Stimulated activated CD4-positive, alpha-beta T cell treated with anti-CD3 and anti-CD28 coated beads, Interleukin-1b, Interleukin-23, amount 100 ng/mL, for 48 hours (primary cell): Measurements from ENCODE around the gene HOTAIR.
A peak's percentile ranks its signal among the peaks of the same experiment; 100 is the strongest.

Source experiments
- DNase-seq: peaks from one replicate; pipeline ENCODE4 v3.0.0-alpha.2; 2020

HOTAIR gene

DNA sequence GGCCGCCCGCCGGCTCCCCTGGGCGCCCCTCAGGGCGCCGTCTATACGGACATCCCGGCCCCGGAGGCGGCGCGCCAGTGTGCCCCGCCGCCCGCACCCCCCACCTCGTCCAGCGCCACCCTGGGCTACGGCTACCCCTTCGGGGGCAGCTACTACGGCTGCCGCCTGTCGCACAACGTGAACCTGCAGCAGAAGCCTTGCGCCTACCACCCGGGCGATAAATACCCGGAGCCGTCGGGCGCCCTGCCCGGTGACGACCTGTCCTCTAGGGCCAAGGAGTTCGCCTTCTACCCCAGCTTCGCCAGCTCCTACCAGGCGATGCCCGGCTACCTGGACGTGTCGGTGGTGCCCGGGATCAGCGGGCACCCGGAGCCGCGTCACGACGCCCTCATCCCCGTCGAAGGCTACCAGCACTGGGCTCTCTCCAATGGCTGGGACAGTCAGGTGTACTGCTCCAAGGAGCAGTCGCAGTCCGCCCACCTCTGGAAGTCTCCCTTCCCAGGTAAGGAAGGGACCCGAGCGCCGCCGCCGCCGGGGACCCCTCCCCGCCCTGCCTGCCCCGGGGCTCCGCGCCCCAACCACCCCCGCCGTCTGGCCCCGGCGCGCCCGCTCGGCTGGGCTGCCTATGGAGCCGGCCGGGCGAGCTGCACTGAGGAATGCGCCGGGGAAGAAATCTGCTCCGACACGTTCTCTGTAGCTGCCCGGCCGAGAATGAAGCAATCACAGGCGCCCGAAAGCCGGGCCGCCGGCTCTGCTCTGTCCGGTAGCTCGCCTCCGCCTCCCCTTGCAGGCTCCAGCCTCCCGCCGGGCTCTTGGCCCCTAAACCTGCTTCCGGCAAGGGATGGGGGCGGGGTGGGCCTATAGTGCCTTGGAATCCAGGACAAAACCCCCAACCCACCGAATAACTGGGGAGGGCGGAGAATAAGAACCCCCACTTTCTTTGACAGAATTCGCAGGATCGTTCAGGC is 35.3 kb downstream of the HOTAIR start:
- no peak for DNase-seq

DNA sequence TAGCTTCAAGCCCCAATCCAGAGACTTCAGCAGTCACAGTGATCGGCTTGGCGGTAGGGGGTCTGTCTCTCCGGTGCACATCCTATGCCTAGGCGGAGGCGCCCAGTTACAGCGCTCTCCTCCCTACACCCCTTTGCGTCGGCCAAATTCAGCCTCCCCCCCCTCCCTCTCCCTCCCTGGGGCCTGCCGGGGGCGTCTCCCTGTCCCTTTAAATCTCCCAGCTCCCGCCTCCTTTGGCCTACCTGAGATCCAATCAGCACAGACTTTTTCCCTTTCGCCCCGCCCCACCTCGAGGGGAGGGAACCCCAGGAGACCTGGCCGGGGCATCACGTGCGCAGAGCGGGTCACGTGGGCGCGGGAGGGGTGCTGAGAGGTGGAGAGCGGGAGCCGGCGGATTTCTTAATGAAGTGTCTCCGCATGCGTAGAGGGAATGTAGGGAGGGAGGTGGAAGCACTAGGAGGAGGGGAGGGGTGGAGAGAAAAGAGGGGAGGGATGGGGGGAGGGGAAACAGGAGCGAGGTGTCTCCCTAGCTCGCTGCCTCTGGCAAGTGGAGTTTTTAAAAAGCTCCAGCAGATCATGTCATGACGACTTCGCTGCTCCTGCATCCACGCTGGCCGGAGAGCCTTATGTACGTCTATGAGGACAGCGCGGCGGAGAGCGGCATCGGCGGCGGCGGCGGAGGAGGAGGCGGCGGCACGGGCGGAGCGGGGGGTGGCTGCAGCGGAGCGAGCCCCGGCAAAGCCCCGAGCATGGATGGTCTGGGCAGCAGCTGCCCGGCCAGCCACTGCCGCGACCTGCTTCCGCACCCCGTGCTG is 36.2 kb downstream of the HOTAIR start, which contains the start of gene HOXC13:
Gene HOXC13, plus strand, starts transcription at position 506 of the 815 bp plus-strand sequence. Its CDS starts 76 bp downstream, at position 582.
- DNase-seq, result peak; percentile 71

DNA sequence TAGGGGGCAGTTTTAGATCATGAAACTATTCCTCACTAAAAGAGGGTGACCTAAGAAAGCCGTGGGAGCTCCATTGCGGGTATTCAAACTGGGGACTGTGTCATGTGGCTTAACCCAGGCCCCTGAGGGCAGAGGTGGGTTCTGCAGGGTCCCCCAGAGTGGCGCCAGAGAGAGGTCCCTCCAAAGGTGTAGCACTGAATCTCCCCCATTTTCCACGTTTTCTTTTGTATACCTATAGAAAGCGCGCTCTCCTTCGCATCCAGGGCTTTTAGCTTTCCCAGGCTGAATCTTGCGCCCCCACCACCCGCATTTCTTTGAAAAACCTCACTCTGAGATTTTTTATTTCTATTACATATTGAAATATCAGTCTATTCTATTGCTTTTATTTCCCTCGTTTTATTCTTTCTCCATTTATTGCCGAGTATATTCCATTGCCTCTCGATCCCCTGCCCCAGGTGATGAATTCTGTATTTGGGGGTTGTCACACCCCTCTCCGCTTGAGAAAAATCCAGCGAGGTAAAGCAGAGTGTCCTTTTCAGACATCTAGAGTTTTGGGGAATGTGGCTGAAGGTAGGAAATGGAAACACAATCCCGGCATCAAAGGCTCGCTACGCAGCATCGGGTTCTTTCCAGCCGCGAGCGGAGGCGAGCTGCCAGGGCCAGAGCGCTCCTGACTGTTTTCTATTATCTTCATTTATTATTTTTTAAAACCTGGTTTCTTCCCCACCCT is 37.0 kb downstream of the HOTAIR start:
- no peak for DNase-seq

DNA sequence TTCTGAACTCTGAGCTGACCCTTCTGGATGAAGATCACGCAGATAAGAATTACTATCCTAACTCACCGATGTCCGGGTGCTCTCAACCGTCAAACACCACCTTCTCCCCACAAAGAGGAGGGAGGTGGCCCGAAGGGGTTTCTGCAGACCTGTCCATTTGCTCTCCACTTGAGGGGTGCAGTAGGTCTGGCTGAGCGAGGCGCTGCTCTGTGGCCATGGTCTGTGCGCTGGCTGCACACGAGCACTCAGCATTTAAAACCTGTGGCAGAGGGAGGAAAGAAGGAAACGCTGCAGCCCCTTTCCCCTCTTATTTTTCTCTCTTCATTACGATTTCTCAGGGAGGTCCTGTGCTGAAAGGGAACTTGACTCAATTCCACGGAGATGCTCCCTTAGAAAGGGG is 37.7 kb downstream of the HOTAIR start:
- no peak for DNase-seq

DNA sequence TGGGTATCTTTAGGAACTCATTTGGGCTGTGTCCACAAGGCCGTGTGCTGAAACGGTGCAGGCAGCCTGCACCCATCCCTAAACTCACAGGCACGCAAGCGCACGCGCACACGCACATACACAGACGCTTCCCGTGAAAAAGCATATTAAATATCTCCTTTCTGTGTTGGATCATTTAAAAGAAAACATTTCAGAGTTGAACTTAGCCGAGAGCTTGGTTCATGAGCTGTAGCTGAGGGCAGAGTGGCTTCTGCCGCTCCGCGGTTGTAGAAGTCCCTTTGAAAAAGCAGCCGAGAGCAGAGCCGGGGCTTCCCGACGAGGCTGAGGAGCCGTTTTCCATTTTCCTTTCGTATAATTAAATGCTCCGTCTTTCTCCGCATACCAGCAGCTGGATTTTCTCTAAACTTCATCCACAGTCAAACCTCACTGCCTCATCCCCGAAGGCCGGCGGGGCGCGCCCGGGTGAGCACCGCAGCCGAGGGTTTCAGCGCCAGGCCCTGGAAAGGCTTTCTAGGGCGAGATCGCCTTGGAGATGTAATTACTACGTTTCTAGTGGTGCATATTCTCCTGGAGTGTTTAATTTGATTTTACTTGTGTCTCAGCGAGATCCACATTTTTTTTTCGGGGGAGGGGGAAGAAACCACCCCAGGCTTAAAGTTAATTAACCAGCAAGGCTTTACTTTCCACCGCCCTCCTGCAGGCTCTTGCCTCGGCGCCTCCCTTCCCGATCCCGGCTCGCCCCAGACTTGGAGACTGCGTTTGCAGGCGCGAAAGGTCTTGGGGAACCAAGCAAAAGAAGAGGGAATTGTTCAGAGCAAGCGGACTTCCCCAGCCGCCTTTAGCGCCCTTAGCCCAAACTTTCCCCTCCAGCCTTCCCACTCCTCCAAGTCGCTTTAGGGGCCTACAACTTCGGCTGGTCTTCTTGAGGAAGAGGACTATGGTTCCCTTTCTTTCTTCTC is 39.1 kb downstream of the HOTAIR start:
- DNase-seq, result no peak

DNA sequence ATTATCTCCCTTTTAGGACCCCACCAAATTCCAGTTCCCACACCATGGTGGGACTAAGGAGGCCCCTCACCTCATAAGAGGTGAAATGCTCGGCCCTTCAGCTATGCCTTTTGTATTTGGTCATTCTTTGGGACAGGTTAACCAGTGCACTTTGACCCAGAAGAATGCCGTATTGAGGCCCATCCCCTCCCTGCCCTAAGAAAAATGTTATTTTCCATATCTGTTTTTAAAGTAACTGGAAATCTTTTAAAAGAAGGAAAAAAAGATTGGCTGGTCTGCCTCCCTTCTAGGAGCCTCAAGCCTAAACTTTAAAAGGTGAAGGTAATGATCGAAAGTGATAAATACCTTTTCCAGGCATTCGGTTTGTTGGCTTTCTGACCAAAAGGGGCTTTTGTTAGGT is 41.8 kb downstream of the HOTAIR start:
- DNase-seq, result no peak

DNA sequence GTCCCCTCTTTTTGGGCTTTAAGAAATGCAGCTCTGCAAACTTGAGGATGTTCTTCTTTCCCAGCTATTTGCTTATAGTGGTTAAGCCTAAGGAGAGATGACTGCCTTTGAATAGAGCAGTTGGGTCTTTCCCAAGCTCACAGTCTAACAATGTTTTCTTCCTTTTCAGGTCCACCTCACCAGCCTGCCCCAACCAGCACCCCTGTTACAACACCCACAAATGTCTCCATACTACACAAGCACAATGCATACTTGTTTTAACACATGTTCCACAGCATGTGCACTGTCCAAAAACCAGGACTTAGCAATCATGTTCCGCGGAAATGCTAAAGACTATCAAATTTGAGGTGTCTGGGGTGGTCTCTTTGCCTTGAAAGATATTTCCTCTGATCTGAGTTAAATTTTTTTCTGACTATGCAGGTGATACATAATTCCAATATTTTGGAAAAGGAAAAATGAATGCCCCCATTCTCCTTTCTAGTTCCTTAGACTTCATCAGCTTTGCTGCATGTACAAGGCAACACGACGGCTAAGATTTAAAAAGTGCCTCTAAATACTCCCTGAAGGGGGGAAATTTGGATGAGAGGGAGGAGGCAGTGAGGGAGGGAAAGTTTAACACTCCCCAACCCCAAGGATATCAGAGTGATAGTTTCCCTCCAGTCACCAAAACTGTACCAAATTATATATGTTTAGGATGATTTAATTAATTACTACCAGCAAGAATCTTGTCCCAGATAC is 42.7 kb downstream of the HOTAIR start:
- DNase-seq, result no peak

DNA sequence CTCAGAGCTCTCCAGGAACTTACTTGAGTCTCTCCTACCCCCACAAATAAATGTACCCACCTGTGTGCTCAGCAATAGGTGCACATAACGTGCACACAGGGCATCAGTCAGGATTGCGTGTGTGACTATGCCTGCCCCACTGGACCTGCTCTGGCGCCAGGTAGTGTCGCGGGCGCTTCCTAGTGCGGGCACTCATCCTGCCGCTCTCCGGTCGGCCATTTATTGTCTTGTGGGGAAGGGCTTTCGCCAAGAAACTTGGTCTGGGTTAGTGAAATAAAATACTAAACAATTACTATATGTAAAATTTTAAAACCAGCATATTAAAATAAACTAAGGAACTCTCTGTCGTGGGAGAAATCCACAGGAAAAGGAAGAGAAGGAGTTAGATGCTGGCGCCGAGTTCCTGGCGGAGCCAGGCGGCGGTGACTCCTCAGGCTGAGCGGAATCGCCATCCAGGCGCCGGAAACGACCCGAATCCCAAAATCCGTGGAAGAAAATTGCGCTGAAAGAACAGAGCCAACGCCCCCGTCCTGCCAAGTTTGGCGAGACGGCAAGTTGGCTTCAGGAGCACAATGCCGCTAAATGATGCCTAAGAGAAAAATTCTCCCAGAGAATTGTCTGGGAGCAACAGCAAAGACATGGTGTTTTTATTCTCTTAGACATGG is 44.0 kb downstream of the HOTAIR start:
- DNase-seq, result no peak

DNA sequence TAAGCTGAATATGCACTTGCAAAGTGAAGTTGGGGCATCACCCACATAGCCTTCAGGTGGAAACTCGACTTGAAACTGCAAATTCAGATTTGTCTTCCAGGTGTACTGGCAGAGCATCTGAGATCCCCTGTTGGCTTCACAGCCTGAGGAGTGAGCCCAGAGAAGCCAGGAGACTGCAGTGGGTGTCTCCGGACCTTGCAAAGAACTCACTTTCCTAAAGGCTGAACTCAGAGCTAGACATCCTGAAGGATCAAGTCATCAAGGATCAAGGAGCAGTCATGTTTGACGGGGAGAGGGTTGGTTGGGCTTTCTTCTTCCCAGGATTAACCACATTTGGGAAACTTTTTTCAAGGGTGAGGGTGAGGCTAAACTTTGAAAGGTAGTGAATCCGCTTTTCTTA is 45.2 kb downstream of the HOTAIR start:
- no peak for DNase-seq

DNA sequence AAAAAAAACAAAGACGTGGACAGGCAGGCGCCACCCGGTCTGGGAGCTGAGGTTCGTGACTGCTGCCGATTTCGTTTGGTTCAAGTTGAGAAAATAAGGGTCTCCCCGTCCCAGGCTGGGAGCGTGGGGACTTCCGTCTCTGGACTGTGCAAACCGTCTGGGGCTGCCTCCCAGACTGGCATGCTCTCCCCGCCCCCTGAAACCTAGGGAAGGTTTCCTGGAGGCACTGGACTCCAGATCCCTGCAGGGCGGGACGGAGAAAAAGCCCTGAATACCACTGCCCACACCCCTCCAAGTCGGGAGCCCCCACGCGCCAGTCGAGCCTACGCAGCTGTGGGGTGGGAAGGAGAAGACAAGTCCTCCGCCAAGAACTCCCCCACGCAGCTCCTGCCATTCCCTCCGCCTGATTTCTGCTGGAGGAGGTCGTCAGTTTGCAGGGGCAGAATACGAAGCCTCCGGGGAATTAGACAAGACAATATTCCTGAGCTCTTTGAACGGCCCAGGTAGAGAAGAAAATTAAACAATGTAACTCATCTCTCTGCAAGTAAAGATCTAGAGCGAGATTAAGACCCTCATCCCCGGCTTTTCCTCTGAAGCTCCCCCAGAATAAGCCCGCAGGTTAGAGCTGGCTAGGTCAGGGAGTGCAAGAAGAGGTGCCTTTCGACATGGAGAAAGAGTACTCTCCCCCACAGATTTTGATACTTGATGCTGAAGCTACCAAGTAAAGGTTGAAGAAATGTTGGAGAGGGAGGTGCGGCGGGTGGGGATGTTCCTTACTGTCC is 46.5 kb downstream of the HOTAIR start:
- DNase-seq, result no peak

DNA sequence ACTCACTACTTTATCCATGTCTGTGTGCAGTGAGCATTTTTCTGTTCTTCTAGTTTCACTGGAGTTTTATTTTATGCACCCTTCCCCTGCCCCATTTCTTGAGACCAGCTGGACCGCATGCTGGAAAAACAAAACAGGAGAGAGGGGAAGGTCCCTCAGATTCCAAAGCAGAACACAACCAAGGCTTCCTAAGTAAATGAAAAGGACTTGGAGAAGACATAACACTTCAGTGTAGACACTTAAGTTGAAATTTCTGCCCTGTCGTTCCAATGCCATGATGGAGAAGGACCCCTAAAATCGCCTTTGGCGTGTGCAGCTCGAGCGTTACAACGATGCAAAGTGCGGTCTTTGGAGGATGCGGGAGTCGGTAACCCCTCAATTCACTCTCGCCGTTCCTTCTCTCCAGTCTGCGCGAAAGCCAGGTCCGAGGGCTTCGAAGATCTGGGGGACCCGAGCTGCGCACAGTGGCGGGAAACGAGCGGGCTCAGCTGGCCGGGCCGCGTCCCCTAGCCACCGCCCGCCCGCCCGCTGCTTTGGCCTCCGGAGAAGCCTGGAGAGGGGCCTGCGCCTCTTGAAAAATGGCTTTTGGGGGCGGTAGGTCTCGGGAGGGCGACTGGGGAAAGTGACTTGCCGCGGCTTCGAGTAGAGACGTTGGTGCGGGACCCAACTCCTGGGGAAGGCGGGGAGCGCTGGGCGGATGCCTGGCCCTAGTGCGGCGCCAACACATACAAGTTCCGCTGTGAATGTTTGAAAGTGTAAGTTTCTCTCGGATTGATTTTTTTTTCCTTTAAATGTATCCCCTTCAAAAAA is 47.3 kb downstream of the HOTAIR start:
- DNase-seq, result no peak

DNA sequence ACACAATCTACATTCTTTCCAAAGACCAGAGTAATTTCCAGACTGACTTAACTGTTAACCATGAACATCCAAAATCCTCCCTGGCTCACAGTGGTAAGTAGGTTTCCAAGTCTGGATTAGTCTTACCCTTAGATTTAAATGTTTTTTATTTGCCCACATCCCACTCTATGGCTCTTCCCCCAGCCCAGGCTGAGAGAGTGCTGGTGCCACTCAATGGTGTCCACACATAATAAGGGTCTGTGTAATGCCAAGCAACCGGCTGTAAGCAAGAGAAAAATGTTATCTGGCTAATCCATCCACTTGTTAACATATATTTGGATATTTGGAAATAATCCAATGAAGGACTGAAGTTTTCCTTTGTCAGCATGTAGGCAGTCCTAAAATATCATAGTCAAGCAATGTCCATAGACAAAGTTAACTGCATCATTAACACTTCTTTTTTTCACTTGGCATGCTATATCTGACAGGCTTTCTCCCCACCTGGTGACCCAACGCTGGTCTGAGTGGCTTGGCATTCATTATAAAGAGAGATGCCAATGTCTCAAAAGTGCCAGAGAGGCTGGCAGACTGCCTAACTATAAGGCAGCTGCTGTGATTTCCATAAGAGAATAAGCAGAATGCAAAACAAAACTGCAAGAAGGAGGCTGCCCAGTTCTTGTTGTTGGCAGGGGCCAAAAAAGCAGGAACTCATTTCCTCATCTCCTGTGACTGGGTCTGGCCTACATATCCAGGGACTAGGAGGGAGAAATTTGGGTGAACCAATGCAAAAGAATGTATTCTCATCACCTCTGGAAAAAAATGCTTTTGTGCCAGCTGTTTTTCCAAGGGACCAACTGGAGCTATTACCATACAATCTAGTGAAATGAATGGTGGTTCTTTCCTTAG is 50.0 kb downstream of the HOTAIR start:
- no peak for DNase-seq

DNA sequence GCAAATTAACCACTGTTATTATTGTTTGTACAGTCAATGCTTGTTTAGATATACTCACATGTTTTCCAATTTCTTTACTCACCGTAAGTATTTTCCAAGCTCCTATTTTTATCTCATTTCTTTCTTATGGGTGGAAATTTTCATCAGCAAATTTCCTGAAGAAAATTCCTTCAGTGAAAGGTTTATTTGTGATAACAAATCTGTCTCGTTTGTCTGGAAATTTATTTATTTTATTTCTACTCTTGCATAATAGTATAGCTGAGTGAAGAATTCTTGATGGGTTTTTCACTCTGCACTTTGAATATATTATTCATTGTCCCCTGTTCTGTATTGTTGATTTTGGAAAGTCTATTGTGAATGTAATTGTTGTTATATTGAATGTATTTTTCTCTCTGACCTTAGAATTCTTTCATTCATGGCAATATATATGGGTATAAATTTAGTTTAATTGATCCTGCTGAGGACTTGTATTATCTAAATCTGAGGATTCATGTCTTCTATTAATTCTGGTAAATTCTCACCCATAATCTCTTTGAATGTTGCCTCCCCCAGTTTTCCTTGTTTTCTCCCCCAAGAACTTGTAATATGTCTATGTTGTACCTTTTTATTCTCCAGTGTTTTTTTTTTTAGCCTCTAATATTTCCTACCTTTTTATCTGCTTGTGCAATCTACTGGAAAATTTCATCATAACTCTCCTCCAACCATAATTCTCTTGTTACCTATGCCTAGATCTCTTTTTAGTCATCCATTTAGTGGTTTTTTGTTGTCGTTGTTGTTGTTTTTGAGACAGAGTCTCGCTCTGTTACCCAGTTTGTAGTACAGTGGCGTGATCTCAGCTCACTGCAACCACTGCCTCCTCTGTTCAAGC is 57.7 kb downstream of the HOTAIR start:
- no peak for DNase-seq
